Glomerular visceral epithelial cell (primary cell): Measurements from ENCODE around the gene RASSF9.

Experiments used
- DNase-seq: peaks from one replicate; pipeline ENCODE4 v3.0.0-alpha.2; 2016; ENCODE audit errors: extremely low spot score

The RASSF9 gene

GRCh38 chr12:85836197-85837090 is at the start of gene RASSF9:
RASSF9 (minus strand) TSS chr12:85836409; CDS start chr12:85836201, 208 bp downstream.
- peak; percentile 78 for DNase-seq

GRCh38 chr12:85883763-85884162 is 47.6 kb upstream of the RASSF9 start:
- DNase-seq, result no peak

GRCh38 chr12:85877459-85877858 is 41.2 kb upstream of the RASSF9 start:
- no peak for DNase-seq

- no peak for DNase-seq
Measured at GRCh38 chr12:85874031-85874461, 37.8 kb upstream of the RASSF9 start, which contains the start of gene NTS. NTS (plus strand) TSS chr12:85874295; CDS start chr12:85874404, 109 bp downstream.

- DNase-seq, result peak; percentile 56
Measured at GRCh38 chr12:85872497-85873091, 36.4 kb upstream of the RASSF9 start.

- DNase-seq, result peak; percentile 62
Measured at GRCh38 chr12:85866986-85867776, 31.0 kb upstream of the RASSF9 start.

- peak; percentile 1 for DNase-seq
Measured at GRCh38 chr12:85865890-85866289, 29.7 kb upstream of the RASSF9 start.

- DNase-seq, result no peak
Measured at GRCh38 chr12:85856966-85857365, 20.8 kb upstream of the RASSF9 start.

GRCh38 chr12:85855305-85855704 is 19.1 kb upstream of the RASSF9 start:
- DNase-seq, result no peak

- no peak for DNase-seq
Measured at GRCh38 chr12:85849344-85849743, 13.1 kb upstream of the RASSF9 start.

- DNase-seq, result no peak
Measured at GRCh38 chr12:85843606-85844310, 7.5 kb upstream of the RASSF9 start.

- no peak for DNase-seq
Measured at GRCh38 chr12:85835426-85836196, 598 bp downstream of the RASSF9 start.

- no peak for DNase-seq
Measured at GRCh38 chr12:85834378-85834777, 1.8 kb downstream of the RASSF9 start.

- DNase-seq, result no peak
Measured at GRCh38 chr12:85833579-85833978, 2.6 kb downstream of the RASSF9 start.

GRCh38 chr12:85831327-85831990 is 4.8 kb downstream of the RASSF9 start:
- no peak for DNase-seq

GRCh38 chr12:85829391-85829790 is 6.8 kb downstream of the RASSF9 start:
- no peak for DNase-seq

GRCh38 chr12:85828576-85828975 is 7.6 kb downstream of the RASSF9 start:
- DNase-seq, result no peak

GRCh38 chr12:85825746-85826145 is 10.5 kb downstream of the RASSF9 start:
- DNase-seq, result peak; percentile 84

- DNase-seq, result peak; percentile 66
Measured at GRCh38 chr12:85823436-85824180, 12.6 kb downstream of the RASSF9 start.
